Left kidney (tissue), 2 donors: ENCODE measurements around the gene SH3RF2. TPM values are rescaled to one million over a fixed set of nuclear protein-coding genes. Genes with fewer than 3 reads are reported as not detected.
"Not testable (repeated sequence)": the region's sequence is repeated elsewhere in the genome, so short reads cannot be mapped to it uniquely, and the experiment has no call there.

ENCODE experiments used
- DNase-seq: peaks from one replicate; pipeline ENCODE4 v3.0.0-alpha.2; 2013
- polyA plus RNA-seq: library from polyadenylated mRNA; unstranded; fragments of 120-200 nt; gene quantifications from one replicate; pipeline ENCODE4 v1.2.1, GENCODE V29; 2013; ENCODE audit not compliant: insufficient read length

SH3RF2 gene
- polyA plus RNA-seq, 1 donor = 5.4 TPM

DNA sequence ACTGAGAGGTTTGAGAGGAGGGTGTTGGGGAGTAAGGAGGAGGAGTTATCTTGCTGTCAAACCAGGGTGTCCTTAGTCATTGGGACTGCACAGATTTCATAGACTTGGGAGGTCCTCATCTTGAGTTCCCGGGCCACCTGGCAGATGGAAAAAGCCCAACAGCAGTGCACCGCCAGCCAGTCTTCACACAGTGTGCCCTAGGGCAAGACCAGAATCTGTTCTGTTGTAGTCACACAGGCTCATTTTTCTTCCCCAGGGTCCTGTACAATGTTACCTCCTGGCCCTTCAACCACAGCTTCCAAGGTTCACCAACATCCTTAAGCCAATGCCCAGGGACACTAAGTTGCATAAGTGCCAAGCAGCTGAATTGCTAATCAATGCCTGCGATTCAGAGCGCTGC lies 148.0 kb downstream of the SH3RF2 start:
- no peak for DNase-seq

DNA sequence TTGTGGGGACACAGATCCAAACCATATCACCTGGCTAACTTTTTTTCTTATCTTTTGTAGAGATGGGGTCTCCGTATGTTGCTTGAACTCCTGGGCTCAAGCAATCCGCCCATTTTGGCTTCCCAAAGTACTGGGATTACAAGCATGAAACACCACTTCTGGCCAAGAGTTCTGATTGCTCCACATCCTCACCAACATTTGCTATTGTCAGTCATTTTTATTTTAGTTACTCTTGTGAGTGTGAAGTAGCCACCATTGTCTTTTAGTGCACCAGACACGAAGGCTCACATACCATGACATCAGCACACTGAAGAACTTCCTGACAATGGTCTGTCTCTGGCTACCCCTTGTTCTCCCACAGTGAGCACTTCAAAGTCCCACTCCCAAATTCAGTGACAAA lies 151.7 kb downstream of the SH3RF2 start:
- no peak for DNase-seq

DNA sequence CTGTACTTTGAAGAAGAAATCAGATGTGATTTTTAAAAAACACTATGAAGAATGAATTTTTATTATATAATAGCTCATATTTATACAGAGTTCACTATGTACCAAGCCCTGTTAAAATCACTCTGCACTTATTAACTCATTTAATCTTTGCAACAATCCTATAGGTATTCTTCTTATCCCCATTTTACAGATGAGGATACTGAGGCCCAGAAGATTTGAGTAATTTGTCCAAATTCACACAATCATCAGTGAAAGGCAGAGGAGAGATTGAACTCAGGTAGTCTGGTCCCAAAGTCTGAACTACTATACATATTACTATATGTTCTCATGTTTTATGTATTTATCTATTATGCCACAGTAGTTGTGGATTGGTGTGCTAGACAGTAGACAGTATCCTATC lies 152.9 kb downstream of the SH3RF2 start:
- no peak for DNase-seq

DNA sequence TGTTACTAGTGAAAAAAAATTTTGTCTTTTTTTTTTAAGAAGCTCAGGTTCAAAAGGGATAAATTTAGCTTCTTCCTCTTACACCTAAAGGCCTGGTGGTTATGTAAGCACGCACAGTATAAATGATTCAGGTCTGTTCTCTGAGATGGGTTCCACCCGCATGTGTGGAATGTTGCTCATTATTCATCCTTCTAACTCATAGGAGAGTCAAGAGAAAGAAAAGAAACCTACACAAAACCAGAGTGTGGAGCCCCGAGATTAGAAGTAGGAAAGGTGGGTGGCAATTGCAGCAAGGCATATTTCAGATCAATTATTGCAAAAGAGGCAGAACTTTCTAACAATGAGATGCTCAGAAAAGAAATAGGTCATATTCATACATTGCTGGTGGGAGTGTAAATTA lies 155.5 kb downstream of the SH3RF2 start:
- no peak for DNase-seq

DNA sequence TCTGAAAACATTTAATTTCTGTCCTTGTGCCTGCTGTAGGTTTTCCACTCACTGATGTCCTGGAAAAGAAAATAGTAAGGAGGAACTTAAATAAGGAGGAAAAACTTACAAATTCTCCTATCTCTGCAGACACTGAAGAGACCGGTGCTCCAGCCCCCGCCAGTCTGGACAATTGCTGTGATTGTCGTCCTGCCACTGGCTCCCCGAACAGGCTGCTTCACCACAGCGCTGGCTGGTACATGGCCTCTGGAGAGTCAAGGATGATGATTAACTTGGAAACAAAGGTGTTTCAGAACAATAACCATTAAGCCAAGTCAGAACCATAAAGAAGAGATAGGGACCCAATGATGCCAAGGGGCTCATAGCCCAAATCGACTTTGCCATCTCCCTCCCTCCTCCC lies 161.7 kb downstream of the SH3RF2 start:
- DNase-seq = no peak

DNA sequence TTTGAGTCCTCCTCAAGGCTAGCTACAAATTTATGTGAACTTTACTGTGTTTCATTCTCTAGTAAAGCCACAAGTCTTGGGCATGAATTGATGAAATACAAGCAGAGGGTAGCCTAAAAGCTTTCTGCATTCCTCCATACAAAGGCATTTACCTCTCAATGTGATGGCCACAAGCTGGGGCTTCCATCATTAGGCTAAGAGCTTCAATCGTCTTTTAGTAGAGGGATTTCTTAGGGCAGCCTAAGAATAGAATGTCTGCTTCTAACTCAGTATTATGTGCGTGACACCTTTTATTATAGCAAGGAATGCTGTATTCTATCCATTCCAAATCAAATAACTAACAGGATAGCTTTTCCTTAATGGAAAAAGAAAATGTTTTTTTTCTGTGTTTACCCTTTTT lies 165.3 kb downstream of the SH3RF2 start:
- DNase-seq = no peak

DNA sequence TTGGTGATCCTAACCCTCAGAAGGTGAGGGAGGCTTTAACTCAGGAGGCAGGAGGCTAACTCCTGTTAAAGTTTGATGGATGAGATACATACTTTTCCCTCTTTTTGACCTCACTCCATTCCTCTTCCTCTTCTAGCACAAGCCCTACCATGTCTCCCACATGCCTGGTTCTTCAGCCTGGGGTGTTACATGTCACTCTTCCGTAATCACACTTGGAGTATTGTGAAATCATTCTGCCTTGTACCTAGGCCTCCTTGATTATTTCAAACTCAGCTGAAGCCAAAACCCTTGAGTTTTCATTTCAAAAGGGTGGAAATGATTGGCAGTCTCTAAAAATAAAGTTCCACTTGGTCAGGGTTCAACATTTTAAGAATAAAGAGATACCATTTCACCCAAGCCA lies 167.2 kb downstream of the SH3RF2 start:
- no peak for DNase-seq

DNA sequence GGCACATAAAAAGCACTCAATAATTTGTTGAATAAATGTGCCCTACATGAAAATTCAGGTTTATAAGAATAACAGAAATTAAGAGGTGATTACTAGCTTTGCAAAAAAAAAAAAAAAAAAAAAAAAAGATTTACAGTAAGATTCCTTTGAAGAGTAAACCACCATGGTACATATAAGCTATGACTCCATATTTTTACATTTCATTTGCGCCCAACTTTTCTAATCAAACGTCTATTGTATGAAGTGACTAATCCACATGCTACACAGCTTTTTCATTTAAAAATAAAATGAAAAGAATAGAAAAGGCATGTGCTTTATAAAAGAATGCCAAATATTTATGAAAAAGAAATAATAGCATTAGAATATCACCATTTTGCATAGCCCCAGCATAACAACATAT lies 169.1 kb downstream of the SH3RF2 start, which contains the start of gene PLAC8L1:
TSS of gene PLAC8L1 (minus strand) at position 101 of the 400 bp plus-strand sequence. CDS start 1,266 bp downstream, outside the sequence.
- DNase-seq = no peak

DNA sequence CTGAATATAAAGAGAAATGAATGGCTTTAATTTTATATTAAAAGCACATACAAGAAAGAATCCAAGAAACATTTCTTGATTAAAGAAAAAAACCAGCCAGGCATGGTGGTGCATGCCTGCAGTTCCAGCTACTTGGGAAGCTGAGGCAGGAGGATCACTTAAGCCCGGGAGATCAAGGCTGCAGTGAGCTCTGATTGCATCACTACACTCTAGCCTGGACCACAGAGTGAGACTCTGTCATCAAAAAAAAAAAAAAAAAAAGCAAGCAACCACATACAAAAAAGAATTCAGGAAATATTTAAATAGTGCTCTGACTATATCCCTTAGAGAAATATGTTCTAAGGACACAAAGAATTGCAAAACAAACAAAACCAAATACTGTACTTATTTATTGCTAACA lies 171.5 kb downstream of the SH3RF2 start:
- no peak for DNase-seq

DNA sequence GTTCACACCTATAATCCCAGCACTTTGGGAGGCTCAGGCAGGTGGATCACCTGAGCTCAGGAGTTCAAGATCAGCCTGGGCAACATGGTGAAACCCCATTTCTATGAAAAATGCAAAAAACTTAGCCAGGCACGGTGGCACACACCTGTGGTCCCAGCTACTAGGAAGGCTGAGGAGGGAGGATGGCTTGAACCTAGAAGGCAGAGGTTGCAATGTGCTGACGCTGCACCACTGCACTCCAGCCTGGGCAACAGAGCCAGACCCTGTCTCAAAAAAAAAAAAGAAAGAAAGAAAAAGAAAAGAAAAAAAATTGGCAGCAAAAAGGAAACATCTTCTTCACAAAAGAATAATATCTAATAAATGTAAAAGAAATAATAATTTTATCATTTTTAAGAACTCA lies 172.5 kb downstream of the SH3RF2 start:
- not testable (repeated sequence) for DNase-seq

DNA sequence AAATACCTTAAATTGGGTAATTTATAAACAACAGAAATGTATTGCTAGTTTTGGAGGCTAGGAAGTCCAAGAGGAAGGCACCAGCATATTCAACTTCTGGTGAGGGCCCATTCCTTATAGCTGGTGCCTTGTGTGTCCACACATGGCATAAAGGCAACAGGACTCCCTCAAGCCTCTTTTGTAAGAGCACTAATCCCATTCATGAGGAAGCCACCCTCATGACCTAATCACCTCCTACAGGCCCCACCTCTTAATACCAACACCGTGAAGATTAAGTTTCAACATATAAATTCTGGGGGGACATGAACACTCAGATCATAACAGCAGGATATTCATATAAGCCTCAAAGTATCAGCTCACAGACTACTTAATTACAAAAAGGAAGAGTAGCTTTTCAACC lies 173.0 kb downstream of the SH3RF2 start:
- DNase-seq = no peak

DNA sequence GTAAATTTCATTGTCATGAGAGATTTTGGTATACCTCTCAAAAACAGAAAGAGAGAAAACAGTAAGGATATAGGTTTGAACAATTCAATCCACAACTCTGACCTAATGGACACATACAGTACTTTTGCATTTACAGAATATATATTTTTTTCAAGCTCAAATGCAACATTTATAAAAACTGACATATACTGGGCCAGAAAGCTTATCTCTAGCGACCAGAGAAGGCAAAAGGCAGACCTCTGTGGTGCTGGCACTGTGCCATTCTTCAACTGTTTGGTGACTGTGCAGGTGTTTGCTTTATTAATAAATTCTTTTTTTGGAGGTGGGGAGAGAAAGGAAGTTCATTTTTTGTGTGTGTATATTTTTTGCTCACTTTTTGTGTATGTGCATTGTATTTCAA lies 175.0 kb downstream of the SH3RF2 start:
- DNase-seq = no peak

DNA sequence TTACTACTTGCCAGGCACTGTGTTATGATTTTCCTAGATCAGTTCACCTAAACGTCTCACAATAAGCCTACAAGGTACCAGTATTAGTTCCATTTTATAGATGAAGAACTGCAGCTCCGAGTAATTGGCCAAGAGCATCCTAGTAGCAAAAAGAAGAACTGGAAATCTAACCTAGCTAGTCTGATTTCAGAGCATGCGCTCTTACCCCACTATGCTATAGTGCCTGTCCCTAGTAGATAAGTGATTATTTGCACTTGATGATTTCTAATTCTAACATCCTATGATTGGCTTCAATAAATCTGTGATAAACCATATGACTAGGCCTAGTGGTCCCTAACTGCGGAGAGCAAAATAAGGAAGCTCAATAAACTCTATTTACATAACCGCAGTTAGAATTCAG lies 176.1 kb downstream of the SH3RF2 start:
- no peak for DNase-seq

Other genes with a start within 250 kb of the SH3RF2 start
- 9.8 TPM for gene PRELID2, start 101.2 kb upstream of the SH3RF2 start, polyA plus RNA-seq
- not detected for gene GRXCR2, start 63.6 kb upstream of the SH3RF2 start, polyA plus RNA-seq
- gene PLAC8L1, start 169.0 kb downstream of the SH3RF2 start, polyA plus RNA-seq = 2.4 TPM
- gene LARS1, start 246.1 kb downstream of the SH3RF2 start, polyA plus RNA-seq = 179 TPM